Inflammatory macrophage treated with lipopolysaccharide for 1 hour (primary cell): Measurements from ENCODE around the gene STH.

Source experiments
- DNase-seq, 2 donors: peaks; one replicate each; pipeline ENCODE4 v3.0.0-alpha.2; 2020 to 2022

STH gene

DNA sequence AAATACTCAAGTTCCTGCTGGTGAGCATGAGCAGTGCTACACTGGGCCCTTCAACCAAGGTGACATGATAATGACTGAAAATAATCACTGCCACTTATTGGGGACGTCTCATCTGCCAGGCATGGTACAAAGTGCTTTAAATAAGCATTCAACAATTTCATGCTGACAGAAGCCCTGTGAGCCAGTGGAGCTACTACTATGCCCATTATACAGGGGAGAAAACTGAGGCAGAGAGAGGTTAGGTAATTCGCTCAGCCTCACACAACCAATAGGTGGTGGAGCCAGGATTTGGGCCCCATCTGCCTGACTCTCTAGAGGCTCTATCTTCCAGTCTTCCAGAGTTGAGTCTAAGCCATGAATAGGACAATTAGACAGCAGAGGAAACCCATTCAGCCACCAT lies 30.3 kb upstream of the STH start:
- no peak for DNase-seq

- DNase-seq, result no peak
These were observed 29.3 kb upstream of the STH start for GRCh38 chr17:45969726-45970125.

DNA sequence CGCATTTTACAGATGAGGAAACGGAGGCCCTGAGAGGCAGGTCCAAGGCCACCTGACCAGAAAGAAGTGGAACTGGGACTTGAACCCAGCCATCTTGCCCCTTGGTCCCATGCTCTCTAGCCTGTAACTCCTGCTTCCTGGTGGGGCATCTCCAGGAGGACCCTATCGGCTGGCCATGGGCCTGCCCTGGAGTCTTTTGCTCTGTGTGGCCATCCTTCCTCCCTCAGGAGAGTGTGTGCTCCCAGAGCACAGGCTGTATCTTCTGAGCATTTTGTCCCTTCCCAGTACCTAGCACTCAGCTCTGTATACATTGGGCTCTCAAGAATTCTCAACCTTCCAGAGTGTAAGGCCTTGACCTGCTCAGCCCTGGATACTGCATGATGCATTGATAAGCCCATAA lies 28.4 kb upstream of the STH start:
- no peak for DNase-seq

DNA sequence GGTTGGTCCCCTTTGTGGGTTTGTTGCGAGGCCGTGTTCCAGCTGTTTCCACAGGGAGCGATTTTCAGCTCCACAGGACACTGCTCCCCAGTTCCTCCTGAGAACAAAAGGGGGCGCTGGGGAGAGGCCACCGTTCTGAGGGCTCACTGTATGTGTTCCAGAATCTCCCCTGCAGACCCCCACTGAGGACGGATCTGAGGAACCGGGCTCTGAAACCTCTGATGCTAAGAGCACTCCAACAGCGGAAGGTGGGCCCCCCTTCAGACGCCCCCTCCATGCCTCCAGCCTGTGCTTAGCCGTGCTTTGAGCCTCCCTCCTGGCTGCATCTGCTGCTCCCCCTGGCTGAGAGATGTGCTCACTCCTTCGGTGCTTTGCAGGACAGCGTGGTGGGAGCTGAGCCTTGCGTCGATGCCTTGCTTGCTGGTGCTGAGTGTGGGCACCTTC lies 27.3 kb upstream of the STH start:
- no peak for DNase-seq

DNA sequence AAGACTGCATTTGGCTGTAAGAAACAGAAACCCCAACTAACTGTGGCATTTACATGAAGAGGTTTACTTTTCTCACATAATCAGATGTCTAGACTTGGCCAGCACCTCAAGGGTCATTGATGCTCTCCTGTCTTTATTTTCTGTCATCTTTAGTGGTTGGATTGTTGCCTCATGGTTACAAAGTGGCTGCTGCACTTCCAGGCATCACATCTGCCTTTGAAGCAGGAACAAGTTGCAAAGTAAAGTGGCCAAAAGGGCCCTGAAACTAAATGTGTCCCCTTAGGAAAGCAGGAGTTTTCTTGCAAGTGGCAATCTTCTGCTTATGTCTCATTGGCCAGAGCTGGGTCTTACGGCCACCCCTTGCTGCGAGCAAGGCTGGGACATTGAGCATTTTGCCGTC lies 26.5 kb upstream of the STH start:
- no peak for DNase-seq

GRCh38 chr17:45973099-45973780 lies 25.8 kb upstream of the STH start:
- no peak for DNase-seq

GRCh38 chr17:45973946-45974859 lies 24.8 kb upstream of the STH start:
- no peak for DNase-seq

GRCh38 chr17:45974916-45975630 lies 24.0 kb upstream of the STH start:
- no peak for DNase-seq

DNA sequence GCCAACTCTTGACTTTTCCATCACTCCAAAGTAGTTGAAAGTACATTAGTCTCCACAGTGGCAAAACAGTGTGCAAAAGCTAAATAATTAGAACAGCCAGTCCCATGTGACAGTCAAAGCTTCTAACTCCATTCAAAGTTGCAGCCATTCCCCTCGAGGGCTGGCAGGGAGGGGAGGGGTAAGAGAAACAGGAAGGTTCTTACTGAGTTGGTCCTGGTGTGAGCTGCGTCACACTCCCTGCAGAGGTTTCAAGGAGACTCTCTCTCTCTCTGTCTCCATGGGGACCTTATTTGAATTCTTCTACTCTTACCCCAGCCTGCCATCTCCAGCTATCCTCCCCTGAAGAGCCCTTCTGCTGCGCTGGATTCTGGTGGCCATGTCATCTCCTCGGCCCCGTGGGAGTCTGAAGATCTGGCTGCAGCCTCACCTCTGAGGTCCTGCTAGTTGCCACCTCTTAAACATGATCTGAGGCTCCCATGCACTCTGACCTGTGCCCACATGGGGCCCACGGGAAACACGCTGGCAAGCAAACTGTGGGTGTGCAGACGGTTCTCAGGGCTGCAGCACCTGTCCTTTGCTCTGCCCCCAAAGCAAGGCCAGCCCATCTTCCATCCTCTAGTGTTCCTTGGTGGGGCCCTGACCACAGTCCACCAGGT lies 23.3 kb upstream of the STH start:
- DNase-seq, result no peak

GRCh38 chr17:45976391-45976754 lies 22.7 kb upstream of the STH start:
- no peak for DNase-seq

- no peak for DNase-seq
These were observed 22.1 kb upstream of the STH start for GRCh38 chr17:45976755-45977505.

DNA sequence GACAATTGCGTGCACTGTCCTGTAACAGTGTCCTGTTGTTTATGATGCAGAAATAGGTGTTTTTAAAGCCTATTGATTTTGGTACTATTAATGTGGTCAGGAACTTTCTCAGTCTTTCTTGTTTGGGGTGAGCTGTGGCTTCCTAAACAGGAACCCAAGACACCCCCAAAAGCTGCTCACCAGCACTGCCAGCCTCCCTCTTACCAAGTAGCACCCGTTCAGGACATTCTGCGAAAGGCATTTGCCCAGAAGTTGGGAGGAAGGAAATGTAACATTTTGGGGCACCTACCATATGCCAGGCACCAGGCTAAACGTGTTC lies 21.6 kb upstream of the STH start:
- DNase-seq, result no peak

DNA sequence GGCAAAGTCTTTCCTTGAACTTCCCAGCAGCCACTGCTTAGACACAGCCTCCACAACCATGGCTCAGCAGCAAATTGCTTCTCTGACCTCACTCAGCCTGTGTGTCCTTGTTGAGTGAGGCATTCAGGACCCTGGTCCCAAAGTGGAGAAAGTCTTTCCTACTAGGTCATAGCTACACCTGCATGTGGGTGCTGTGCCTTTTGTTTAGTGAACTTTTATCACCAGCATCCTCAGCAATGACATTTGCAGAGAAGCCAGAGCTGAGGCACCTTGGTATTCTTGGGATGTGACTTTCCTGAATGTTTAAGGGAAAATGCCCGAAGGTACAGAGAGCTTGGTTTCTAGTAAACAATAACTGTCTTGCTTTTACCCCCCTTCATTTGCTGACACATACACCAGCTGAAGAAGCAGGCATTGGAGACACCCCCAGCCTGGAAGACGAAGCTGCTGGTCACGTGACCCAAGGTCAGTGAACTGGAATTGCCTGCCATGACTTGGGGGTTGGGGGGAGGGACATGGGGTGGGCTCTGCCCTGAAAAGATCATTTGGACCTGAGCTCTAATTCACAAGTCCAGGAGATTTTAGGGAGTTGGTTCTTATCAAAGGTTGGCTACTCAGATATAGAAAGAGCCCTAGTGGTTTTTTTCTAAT lies 20.9 kb upstream of the STH start:
- DNase-seq, result no peak

- no peak for DNase-seq
These were observed 19.9 kb upstream of the STH start for GRCh38 chr17:45979137-45979536.

- no peak for DNase-seq
These were observed 18.2 kb upstream of the STH start for GRCh38 chr17:45980855-45981254.

DNA sequence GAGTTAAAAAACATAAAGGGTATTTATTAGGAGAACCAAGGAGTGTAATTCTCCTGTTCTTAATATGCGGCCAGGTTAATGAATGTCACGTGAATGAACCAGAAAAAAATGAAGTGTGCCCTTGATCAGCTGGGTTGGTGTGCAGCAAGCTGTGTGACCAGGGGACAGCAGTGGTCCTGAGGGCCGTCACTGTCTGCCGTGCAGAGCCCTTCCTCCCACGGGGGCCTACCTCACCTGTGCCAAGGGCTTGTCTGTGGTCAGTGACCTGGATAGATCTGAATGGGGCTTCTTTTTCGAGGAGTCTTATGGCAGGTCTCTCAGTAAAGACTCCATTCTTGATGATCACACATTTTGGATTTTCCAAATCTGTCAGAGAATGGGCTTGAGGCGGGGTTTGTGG lies 17.7 kb upstream of the STH start:
- DNase-seq, result no peak

GRCh38 chr17:45982791-45983613 lies 16.0 kb upstream of the STH start:
- no peak for DNase-seq

DNA sequence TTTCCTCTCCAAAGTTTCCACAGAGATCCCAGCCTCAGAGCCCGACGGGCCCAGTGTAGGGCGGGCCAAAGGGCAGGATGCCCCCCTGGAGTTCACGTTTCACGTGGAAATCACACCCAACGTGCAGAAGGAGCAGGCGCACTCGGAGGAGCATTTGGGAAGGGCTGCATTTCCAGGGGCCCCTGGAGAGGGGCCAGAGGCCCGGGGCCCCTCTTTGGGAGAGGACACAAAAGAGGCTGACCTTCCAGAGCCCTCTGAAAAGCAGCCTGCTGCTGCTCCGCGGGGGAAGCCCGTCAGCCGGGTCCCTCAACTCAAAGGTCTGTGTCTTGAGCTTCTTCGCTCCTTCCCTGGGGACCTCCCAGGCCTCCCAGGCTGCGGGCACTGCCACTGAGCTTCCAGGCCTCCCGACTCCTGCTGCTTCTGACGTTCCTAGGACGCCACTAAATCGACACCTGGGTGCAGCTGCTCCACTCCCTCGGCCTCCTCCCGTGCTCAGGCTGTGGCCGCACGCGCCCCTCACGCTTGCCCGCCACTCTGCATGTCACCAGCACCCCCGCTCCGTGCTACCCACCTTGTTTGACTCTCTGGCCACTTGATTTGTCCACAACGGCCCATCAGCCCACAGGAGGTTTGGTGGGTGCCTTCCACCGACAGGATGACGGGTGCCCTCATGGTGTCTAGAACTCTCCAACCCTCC lies 15.3 kb upstream of the STH start:
- DNase-seq, result no peak

GRCh38 chr17:45984368-45984767 lies 14.7 kb upstream of the STH start:
- DNase-seq, result no peak

DNA sequence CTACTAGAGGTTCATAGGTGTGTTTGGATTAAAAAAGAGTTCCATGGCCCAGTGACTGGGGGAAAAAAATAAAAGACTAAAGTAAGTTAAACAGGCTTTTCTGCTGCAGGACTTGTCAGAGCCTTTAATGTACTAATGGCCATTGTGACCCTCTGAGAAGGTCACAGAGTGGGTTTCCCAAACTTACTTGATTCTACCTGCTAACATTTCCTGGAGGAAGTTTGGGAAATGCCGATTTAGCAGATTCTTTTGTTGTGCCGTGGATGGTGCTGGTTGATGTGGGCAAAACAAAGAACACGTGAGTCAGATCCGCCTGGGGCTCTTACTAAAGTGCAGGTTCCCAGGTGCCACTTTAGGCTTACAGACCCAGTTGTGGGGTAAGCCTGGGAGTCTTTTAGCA lies 13.6 kb upstream of the STH start:
- no peak for DNase-seq

- DNase-seq, result no peak
These were observed 13.0 kb upstream of the STH start for GRCh38 chr17:45986056-45986455.
